CD14-positive monocyte (primary cell): ENCODE results near the gene TRMT2A. TPM values are rescaled to one million over a fixed set of nuclear protein-coding genes. Genes with fewer than 3 reads are reported as not detected.
A peak's percentile ranks its signal among the peaks of the same experiment; 100 is the strongest.

ENCODE experiments used
- DNase-seq, 3 donors: peaks; one replicate each; pipeline ENCODE4 v3.0.0-alpha.2; 2011 to 2022
- H2AFZ ChIP-seq: 2 replicates; pipeline ENCODE4 v1.6.0; 2012; ENCODE audit warnings: mild to moderate bottlenecking, low read depth, low read length, inconsistent platforms; ENCODE audit not compliant: insufficient read depth, poor library complexity, severe bottlenecking
- H3K27ac ChIP-seq, 2 donors: 1 replicate in 1 of 2; 2 replicates in 1 of 2; pipeline ENCODE4 v1.5.1; 2012 to 2013; ENCODE audit warnings: low read length in 2 of 2, control low read depth in 1 of 2, inconsistent platforms in 1 of 2, low read depth in 1 of 2, mild to moderate bottlenecking in 1 of 2
- H3K27me3 ChIP-seq, 2 donors: one replicate each; pipeline versions ENCODE4 v1.6.0 to v1.6.1; 2011 to 2013; ENCODE audit warnings: low read length in 2 of 2; ENCODE audit not compliant: control insufficient read depth in 2 of 2, insufficient read depth in 2 of 2
- H3K36me3 ChIP-seq, 2 donors: replicated peaks in 1 of 2; 1 replicate in 1 of 2; 2 replicates in 1 of 2; pipeline versions ENCODE4 v1.5.1 to v1.6.1; 2012 to 2013; ENCODE audit warnings: low read length in 2 of 2, control low read depth in 1 of 2, inconsistent platforms in 1 of 2, mild to moderate bottlenecking in 1 of 2; ENCODE audit not compliant: insufficient read depth in 2 of 2, control insufficient read depth in 1 of 2
- H3K4me1 ChIP-seq, 2 donors: 1 replicate in 1 of 2; 2 replicates in 1 of 2; pipeline versions ENCODE4 v1.5.1 to v1.6.1; 2012 to 2013; ENCODE audit warnings: low read length in 2 of 2, control low read depth in 1 of 2, inconsistent platforms in 1 of 2, mild to moderate bottlenecking in 1 of 2, moderate library complexity in 1 of 2; ENCODE audit not compliant: insufficient read depth in 2 of 2, control insufficient read depth in 1 of 2
- H3K4me2 ChIP-seq: replicated peaks from 2 replicates; pipeline ENCODE3; 2012; ENCODE audit warnings: low read length, moderate library complexity, mild to moderate bottlenecking; ENCODE audit not compliant: poor library complexity, severe bottlenecking; ENCODE audit errors: extremely low read depth
- H3K4me3 ChIP-seq, 3 experiments: fragments of 200-600 bp in 1 of 3; sonication (generic) in 1 of 3; replicated peaks in 1 of 3; 1 replicate in 2 of 3; 2 replicates in 1 of 3; pipeline ENCODE4 v1.5.1; 2011 to 2013; ENCODE audit warnings: low read length in 3 of 3, mild to moderate bottlenecking in 3 of 3, control low read depth in 2 of 3, low read depth in 2 of 3, inconsistent platforms in 1 of 3, moderate library complexity in 1 of 3
- H3K79me2 ChIP-seq: 2 replicates; pipeline ENCODE4 v1.6.0; 2012; ENCODE audit warnings: mild to moderate bottlenecking, control low read depth, inconsistent platforms, low read length, moderate library complexity; ENCODE audit not compliant: insufficient read depth
- H3K9ac ChIP-seq: 2 replicates; pipeline ENCODE4 v1.6.0; 2017; ENCODE audit warnings: low read length, mild to moderate bottlenecking; ENCODE audit not compliant: insufficient read depth, poor library complexity, severe bottlenecking
- H3K9me3 ChIP-seq, 2 donors: replicated peaks in 1 of 2; 1 replicate in 1 of 2; 2 replicates in 1 of 2; pipeline versions ENCODE4 v1.5.1 to v1.6.1; 2012 to 2013; ENCODE audit warnings: low read length in 2 of 2, control low read depth in 1 of 2; ENCODE audit not compliant: control insufficient read depth in 1 of 2, insufficient read depth in 1 of 2
- H4K20me1 ChIP-seq: 2 replicates; pipeline ENCODE4 v1.6.0; 2012; ENCODE audit warnings: mild to moderate bottlenecking, low read length, control low read depth, moderate library complexity; ENCODE audit not compliant: insufficient read depth
- H3K27ac Mint-ChIP-seq, 7 donors: one replicate each; pipeline ENCODE4 v1.8.0; 2020; ENCODE audit warnings: mild to moderate bottlenecking in 7 of 7, mixed read lengths in 7 of 7, moderate library complexity in 6 of 7, inconsistent platforms in 2 of 7
- H3K27me3 Mint-ChIP-seq, 3 donors: one replicate each; pipeline ENCODE4 v1.8.0; 2021 to 2022; ENCODE audit warnings: low read depth in 3 of 3, mild to moderate bottlenecking in 3 of 3, mixed read lengths in 3 of 3, moderate library complexity in 3 of 3, inconsistent platforms in 1 of 3
- H3K36me3 Mint-ChIP-seq, 2 donors: one replicate each; pipeline ENCODE4 v1.8.0; 2020; ENCODE audit warnings: mixed read lengths in 2 of 2, inconsistent platforms in 1 of 2, mild to moderate bottlenecking in 1 of 2
- H3K4me1 Mint-ChIP-seq: one replicate; pipeline ENCODE4 v1.8.0; 2020; ENCODE audit warnings: mild to moderate bottlenecking, mixed read lengths
- H3K4me3 Mint-ChIP-seq, 2 donors: one replicate each; pipeline ENCODE4 v1.8.0; 2020; ENCODE audit warnings: mild to moderate bottlenecking in 2 of 2, mixed read lengths in 2 of 2, moderate library complexity in 1 of 2
- H3K9me3 Mint-ChIP-seq, 7 donors: one replicate each; pipeline ENCODE4 v1.8.0; 2020 to 2022; ENCODE audit warnings: mixed read lengths in 7 of 7, mild to moderate bottlenecking in 6 of 7, moderate library complexity in 6 of 7, inconsistent platforms in 2 of 7
- CTCF ChIP-seq: fragments of 200-600 bp; IDR thresholded peaks from one replicate; pipeline ENCODE4 v1.8.0; 2022; ENCODE audit warnings: antibody characterized with exemption, mild to moderate bottlenecking
- WGBS: methylation state at CpG from one replicate; pipeline ENCODE4 v1.1.5; 2013; ENCODE audit warnings: missing lambda C conversion rate; ENCODE audit not compliant: insufficient coverage; 5-methylcytosine and 5-hydroxymethylcytosine counted together
- intact Hi-C, 2 donors: fragments of 100-400 bp; cut with micrococcal nuclease; formaldehyde crosslinking; loops; one replicate each; pipeline versions ENCODE4 v1.15.0 to v1.15.1; 2023
- polyA plus RNA-seq, 3 donors: library from polyadenylated mRNA; depleted of rRNA in 1 of 3; unstranded in 2 of 3; stranded (reverse) in 1 of 3; fragments of 300-500 nt in 2 of 3; fragments of >200 nt in 1 of 3; fragmentation: Illumina TruSeq in 2 of 3; gene quantifications; 1 replicate in 2 of 3; 2 replicates in 1 of 3; pipeline ENCODE4 v1.2.3, GENCODE V29; 2012 to 2021

TRMT2A gene
- polyA plus RNA-seq, 3 donors = 20.1 to 121 (median 23.5) TPM

GRCh38 chr22:20108757-20109230 is 8.2 kb downstream of the TRMT2A start:
- Histone ChIP-seq H4K20me1 (peaks cover 21% of the 10 kb centered on the region), H3K4me3 (no peak overlapping the region), H3K36me3 (peaks cover 83 to 96% of the 10 kb centered on the region in 2 donors), H3K9ac (no peak overlapping the region), H3K27me3 (no peaks in the 10 kb centered on the region), H3K4me1 (no peaks in the 10 kb centered on the region), H2AFZ (no peak overlapping the region), H3K27ac (no peak overlapping the region), H3K4me2 (no peak overlapping the region), H3K79me2 (peaks cover 3% of the 10 kb centered on the region), H3K9me3 (no peaks in the 10 kb centered on the region)
- intact Hi-C loops = no loop called here
- no peaks in the 10 kb centered on the region for H3K4me1 Mint-ChIP-seq
- DNase-seq = no peak
- TF ChIP-seq CTCF = no peak
- H3K27ac Mint-ChIP-seq = peak overlapping the region in 1 of 7 donors; percentile 65
- H3K27me3 Mint-ChIP-seq = peaks cover 0 to 2% (median under 1%) of the 10 kb centered on the region in 3 donors
- peaks cover 50 to 88% of the 10 kb centered on the region in 2 donors for H3K36me3 Mint-ChIP-seq
- no peaks in the 10 kb centered on the region for H3K9me3 Mint-ChIP-seq
- WGBS = 90% methylated on average over 6 of the region's 12 CpGs
- H3K4me3 Mint-ChIP-seq = no peak overlapping the region

- H3K9me3 ChIP-seq = no peaks in the 10 kb centered on the region
- H3K27ac Mint-ChIP-seq = peak overlapping the region in 5 of 7 donors; percentile 9 to 65 (median 35)
- no peaks in the 10 kb centered on the region for H3K4me1 Mint-ChIP-seq
- peaks cover 0 to 2% (median 0%) of the 10 kb centered on the region in 3 donors for H3K27me3 Mint-ChIP-seq
- no peak overlapping the region for H3K4me3 Mint-ChIP-seq
- H3K27me3 ChIP-seq = no peaks in the 10 kb centered on the region
- H3K79me2 ChIP-seq = peaks cover 5% of the 10 kb centered on the region
- H3K4me2 ChIP-seq = no peak overlapping the region
- H3K36me3 ChIP-seq = peaks cover 80 to 96% of the 10 kb centered on the region in 2 donors
- H3K36me3 Mint-ChIP-seq = peaks cover 53 to 87% of the 10 kb centered on the region in 2 donors
- peak overlapping the region in 1 of 2 donors; percentile 41 for H3K27ac ChIP-seq
- H2AFZ ChIP-seq = no peak overlapping the region
- WGBS = 94% methylated on average over 12 of the region's 13 CpGs
- intact Hi-C loops = no loop called here
- no peak overlapping the region for H3K9ac ChIP-seq
- no peak for TF ChIP-seq CTCF
- H3K4me1 ChIP-seq = no peaks in the 10 kb centered on the region
- DNase-seq = no peak
- H3K9me3 Mint-ChIP-seq = no peaks in the 10 kb centered on the region
- H4K20me1 ChIP-seq = peaks cover 17% of the 10 kb centered on the region
- no peak overlapping the region for H3K4me3 ChIP-seq
Measured at GRCh38 chr22:20107951-20108756, 8.9 kb downstream of the TRMT2A start.
